H1 (cell line): Measurements from ENCODE around the gene TAS2R19.

Experiments
- ASH2L ChIP-seq: fragments of 200-600, 300-600 bp; sonication (generic); IDR thresholded peaks from one replicate; pipeline ENCODE4 v1.7.1; 2017; ENCODE audit warnings: low read length
- CTCF ChIP-seq, 3 experiments: IDR thresholded peaks; 1 replicate in 2 of 3; 2 replicates in 1 of 3; pipeline versions ENCODE4 v1.5.1 to v1.6.1; 2011; ENCODE audit warnings: low read length in 3 of 3, mild to moderate bottlenecking in 3 of 3, inconsistent platforms in 2 of 3, low read depth in 1 of 3, moderate library complexity in 1 of 3; ENCODE audit not compliant: insufficient read depth in 1 of 3; ENCODE audit errors: control extremely low read depth in 1 of 3
- EZH2 ChIP-seq: fragments of 200-600 bp; sonication (generic); IDR thresholded peaks from 2 replicates; pipeline ENCODE4 v1.7.1; 2012; ENCODE audit warnings: low read depth, mild to moderate bottlenecking, moderate library complexity, low read length, inconsistent platforms; ENCODE audit not compliant: severe bottlenecking
- FOSL1 ChIP-seq: IDR thresholded peaks from 2 replicates; pipeline ENCODE4 v1.6.1; 2011; ENCODE audit warnings: mild to moderate bottlenecking, low read depth, low read length, moderate library complexity; ENCODE audit not compliant: insufficient read depth
- JUN ChIP-seq: IDR thresholded peaks from 2 replicates; pipeline ENCODE4 v1.6.1; 2011; ENCODE audit warnings: low read depth, mild to moderate bottlenecking, improper control_type of control experiment, low read length
- NRF1 ChIP-seq: IDR thresholded peaks from 2 replicates; pipeline ENCODE4 v1.6.1; 2011; ENCODE audit warnings: mild to moderate bottlenecking, low read depth, low read length, improper control_type of control experiment
- TCF12 ChIP-seq: IDR thresholded peaks from 2 replicates; pipeline ENCODE4 v1.6.1; 2011; ENCODE audit warnings: low read depth, mild to moderate bottlenecking, low read length

- TF ChIP-seq NRF1, result no peak
- no peak for TF ChIP-seq CTCF (IDR thresholded peaks at IDR 0.05; ENCODE audit: control extremely low read depth in 1 of 3, insufficient read depth in 1 of 3, low read depth in 1 of 3, low read length in 3 of 3)
- no peak for TF ChIP-seq JUN
- no peak for TF ChIP-seq EZH2
- no peak for TF ChIP-seq ASH2L
- no peak for TF ChIP-seq FOSL1
- TF ChIP-seq TCF12, result no peak
Observed at GRCh38 chr12:11016937-11017336, 5.5 kb downstream of the TAS2R19 start.
